ENCODE results near the gene MFAP1.

- peak; percentile 70 for TF ChIP-seq CTCF (IDR thresholded peaks at IDR 0.05; ENCODE audit: low read depth, low read length, poor library complexity, severe bottlenecking)
- no peak for TF ChIP-seq EZH2phosphoT487 (IDR thresholded peaks at IDR 0.05; ENCODE audit: borderline replicate concordance, low read length)
These were observed 48.0 kb upstream of the MFAP1 start for GRCh38 chr15:43872416-43873020.

Measured in DOHH2 (cell line).